ENCODE results near the gene KCNH4.

DNA sequence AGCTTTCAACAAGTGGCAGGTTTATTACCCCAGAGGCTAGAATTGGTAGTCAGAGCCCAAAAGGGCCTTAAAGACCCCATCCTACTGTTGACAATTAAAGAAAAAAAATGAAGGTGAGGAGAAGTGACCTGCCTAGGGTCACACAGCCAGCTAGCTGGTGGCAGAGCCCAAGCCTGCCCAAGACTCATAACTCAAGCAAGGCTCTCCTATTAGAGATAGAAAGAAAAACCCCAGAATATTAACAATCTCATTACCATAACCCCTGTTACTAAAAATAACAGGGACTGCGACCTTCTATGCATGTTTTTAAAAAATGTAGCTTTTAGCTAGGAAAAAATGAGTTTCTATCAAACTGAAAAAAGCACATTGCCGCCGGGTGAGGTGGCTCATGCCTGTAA is 44.3 kb downstream of the KCNH4 start:
- TF ChIP-seq YY1 (IDR thresholded peaks at IDR 0.05; ENCODE audit: insufficient read depth, insufficient read length) (no peak), SUZ12 (IDR thresholded peaks at IDR 0.05; ENCODE audit: extremely low read depth, insufficient read depth, insufficient read length) (no peak), ZNF274 (IDR thresholded peaks at IDR 0.05; ENCODE audit: low read depth, low read length) (no peak)

Measured in NT2/D1 (cell line).